ENCODE results near the gene AGAP3.

AGAP3 gene

GRCh38 chr7:151074817-151075661, 11.2 kb upstream of the AGAP3 start:
- no peak for DNase-seq

DNA sequence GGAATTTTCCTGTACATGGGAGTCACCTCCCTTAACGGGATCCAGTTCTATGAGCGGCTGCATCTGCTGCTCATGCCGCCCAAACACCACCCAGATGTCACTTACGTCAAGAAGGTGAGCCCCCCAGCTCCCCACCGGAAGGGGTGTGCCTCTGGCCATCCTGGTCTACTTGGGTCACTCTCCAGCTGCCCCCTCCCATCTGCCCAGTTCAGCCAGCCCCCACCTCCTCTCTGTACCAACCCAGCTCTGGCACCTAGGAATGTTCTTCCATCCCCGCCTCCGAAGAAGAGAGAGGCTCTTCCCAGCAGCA, 10.7 kb upstream of the AGAP3 start:
- DNase-seq, result no peak

- DNase-seq, result no peak
Measured at GRCh38 chr7:151075978-151076426, 10.3 kb upstream of the AGAP3 start.

DNA sequence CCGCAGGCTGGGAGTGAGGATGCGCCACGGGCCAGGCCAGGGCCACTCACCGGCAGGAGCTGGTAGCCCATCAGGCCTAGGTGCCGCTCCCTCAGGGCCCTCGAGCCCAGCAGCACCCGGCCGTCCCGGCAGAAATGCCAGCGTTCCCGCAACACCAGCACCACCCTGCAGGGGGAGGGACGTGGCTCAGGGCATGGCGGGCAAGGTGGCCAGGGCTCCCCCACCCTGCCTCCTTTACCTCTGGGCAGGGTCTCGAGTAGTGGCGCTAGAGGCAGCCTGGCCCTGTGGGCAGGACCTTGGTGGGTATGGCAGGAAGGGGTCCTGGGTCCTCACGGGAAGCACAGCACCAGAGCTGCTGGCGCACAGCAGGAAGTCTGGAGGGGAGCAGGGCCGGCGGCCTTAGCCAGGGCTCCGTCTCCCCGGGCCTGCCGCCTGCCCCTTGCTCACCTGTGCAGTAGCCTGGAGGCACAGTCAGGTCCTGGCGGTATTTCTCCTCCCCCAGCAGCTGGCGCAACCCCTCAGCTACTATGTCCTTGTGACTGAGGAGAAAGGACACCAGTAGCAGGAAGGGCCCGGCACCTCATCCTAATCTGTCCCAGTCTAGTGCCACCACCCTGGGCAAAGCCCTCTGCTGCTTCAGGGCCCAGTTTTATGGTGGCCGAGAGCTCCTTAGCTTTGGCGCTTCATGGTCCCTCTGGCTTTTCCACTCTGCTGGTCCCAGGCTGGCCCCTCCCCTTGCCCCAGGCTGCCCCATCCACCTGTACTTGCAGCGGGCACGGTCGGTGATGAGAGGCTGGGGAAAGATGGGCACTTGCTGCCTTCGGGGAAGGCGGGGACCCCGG, 9.2 kb upstream of the AGAP3 start:
- no peak for DNase-seq

GRCh38 chr7:151077705-151078232, 8.5 kb upstream of the AGAP3 start:
- no peak for DNase-seq

GRCh38 chr7:151078233-151079040, 7.8 kb upstream of the AGAP3 start:
- DNase-seq, result no peak

GRCh38 chr7:151079199-151079910, 6.9 kb upstream of the AGAP3 start:
- no peak for DNase-seq

DNA sequence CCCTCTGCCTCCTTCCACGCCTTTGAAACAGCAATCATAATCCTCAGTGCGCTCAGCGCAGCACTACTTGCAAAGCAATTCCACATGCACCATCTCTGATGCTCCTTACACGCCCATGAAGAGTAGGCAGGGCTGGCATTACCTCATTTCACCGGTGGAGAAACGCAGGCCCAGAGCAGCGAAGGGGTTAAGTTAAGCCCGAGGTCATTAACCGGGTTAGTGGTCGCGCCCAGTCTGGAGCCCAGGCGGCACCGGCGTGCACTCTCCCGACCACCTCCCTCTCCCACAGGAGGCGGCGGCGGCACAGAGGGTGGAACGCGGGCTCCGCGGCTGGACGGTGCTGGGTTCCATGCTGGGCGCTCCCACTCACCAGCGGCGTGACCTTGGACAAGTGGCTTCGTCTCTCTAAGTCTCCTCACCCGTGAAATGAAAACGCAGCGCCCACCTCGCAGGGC, 6.2 kb upstream of the AGAP3 start:
- no peak for DNase-seq

DNA sequence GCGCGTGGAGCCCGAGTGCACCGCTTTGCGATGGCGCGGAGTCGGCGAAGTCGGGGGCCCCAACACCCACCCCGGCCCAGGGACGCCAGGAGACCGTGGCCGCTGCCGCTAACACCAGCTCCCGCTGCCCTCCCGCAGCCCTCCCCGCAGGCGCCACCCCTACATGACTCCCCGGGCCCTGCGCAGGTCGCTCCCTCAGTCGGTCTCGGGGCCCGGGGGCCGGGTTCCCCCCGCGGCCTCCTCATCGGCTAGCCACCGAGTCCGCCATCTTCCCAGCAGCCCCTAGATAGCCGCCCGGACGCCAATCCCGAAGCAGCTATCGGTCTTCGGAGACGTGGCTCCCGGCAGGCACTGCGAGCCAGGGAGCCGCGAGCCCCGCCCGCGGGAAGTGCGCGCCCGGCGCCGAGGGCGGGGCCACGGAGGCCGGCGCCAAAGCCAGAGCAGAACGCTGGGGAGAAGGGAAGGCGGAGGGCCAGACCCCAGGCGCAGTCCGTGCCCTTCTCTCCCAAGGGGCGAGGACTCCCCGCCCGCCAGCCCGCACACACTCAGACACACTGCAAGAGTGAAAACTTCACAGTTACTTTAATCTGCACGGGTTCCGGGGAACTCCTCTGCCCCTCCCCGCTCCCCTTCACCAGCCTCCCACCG, 5.6 kb upstream of the AGAP3 start, which contains the start of gene FASTK:
Gene FASTK, minus strand, starts transcription at position 288 of the 648 bp plus-strand sequence. Its CDS starts 43 bp downstream, at position 245.
- DNase-seq, result peak; percentile 75

DNA sequence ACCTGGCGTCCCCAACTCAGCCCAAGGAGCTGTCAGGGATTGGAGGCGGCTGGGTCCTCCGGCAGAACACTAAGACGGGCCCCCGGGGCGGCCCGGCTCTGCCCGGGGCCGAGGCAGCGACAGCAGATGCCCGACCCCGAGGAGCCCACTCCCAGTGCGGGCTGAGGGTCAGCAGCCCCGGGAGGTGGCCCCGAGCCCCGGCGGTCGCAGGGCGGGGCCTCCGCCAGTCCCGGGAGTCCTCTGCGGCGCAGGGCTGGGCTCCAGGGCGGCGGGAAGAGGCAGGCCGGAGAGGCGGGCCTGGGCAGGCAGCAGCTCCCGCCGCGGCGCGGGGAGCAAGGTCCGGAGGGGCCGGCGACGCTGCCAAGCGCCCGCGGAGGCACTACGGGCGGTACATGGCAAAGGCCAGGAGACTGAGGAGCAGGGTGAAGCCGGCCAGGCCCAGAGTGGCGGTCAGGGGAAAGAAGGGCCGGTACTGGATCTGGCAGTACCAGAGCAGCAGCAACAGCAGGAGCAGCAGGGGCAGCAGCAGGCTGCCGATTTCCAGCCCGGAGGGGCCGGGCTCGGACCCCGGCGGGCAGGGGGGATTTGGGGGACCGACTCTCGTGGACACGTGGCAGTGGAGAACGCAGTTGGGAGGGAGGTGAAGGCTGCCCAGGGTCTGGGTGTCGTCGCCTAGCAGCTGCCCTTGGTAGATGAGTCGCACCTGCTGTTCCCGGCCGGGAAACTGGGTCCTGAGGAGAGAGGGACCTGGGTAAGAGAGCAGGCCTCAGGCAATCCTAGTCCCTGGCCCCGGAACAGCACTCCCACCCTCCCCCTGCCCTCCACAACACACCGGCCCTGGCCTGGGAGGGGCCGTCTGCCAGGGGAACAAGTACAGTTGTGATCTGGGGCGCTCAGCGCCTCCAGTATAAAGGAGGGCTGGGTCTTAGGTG, 4.8 kb upstream of the AGAP3 start:
- no peak for DNase-seq

DNA sequence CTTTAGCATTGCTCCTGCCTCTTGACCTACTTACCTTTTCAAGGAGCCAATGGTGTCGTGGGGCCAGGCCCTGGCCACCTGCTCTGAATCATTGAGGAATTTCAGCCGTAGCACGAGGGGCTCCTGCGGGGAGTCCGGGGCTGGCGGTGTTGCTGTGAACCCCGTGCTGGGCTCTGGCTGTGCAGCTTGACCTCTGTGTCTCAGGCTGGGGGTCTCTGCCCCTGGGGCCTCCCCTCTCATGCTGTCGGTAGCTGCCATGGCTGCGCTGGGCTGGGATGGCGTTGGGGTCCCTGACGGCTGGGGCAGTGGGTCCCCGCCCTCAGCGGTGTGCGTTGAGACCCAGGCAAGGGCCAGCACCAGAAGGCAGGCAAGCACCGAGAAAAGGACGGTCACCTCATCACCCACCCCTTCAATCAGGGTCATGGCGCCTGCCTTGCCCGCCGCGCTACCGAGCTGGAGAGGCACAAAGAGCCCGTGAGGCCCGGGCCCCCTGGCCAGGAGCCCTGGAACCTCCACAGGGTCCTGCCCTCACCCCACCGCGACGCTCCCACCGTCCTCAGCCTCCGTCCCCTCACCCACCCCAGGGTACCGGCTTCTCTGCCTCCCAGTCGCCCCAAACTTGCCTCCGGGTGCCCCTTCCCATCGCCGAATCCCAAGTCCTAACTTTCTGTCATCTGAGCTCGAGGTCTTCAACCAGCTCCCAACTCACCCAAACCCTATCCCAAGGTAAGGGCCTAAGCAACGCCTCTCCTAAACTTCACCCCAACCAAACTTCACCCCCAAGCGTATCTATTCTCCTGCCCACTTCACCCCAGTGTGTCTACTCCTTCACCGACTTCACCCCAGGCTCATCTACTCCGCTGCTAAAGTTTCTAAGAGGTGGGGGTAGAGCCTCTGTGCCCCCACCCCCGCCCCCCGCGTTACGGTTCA, 3.9 kb upstream of the AGAP3 start:
- DNase-seq, result no peak

DNA sequence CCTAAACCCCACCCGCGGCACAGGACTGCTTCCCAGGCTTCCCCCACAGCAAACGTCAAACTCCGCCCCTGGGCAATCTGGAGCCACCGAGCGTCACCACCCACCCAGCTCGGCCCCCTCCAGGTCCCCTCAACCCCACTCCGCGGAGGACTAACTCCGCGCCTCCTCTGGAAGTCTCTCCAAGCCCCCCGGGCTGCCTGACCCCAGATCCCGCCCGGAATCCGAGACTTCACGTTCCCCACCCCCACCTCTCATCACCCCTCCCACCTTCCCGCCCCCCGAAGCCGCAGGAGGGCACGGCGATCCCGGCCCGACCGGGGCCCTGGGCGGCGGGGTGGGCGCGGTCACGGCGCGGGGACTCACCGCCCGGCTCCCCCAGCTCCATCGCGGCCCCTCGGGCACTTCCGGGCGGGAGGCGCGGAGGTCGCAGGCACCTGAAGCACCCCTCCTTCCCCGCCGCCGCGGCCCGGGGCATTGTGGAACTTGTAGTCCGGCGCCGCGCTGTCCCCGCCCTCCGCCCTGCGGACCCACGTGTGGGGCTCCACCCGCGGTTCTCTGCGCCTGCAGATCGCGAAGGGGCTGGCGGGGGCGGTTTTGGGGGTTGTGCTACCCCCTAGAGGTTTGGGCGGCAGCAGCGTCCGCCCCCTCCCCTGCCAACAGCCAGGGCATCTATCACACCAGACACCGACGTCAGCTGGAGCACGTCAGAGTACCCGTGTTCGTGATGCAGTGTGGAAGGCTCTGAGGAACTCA, 3.0 kb upstream of the AGAP3 start, which contains the start of gene TMUB1:
Gene TMUB1, minus strand, starts transcription at position 423 of the 753 bp plus-strand sequence. CDS start 930 bp downstream, outside the sequence.
- peak; percentile 38 for DNase-seq

DNA sequence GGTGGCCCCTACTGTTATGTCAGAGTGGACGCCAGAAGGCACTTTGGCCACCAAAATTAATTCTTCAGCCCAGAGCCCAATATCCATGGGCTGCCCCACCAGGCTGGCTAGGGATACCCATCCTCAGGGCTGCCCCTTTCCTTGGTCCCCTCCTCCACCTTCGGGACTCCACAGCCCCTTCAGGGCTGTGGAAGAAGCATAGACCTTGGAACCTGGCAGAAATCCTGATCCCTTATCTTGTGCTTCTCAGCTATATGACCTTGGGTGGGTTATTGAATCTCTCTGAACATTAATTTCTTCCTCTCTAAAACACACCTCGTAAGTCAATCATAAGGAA, 2.5 kb upstream of the AGAP3 start:
- DNase-seq, result no peak

- no peak for DNase-seq
Measured at GRCh38 chr7:151085329-151085690, 965 bp upstream of the AGAP3 start.

GRCh38 chr7:151086802-151087244, 548 bp downstream of the AGAP3 start:
- DNase-seq, result no peak

DNA sequence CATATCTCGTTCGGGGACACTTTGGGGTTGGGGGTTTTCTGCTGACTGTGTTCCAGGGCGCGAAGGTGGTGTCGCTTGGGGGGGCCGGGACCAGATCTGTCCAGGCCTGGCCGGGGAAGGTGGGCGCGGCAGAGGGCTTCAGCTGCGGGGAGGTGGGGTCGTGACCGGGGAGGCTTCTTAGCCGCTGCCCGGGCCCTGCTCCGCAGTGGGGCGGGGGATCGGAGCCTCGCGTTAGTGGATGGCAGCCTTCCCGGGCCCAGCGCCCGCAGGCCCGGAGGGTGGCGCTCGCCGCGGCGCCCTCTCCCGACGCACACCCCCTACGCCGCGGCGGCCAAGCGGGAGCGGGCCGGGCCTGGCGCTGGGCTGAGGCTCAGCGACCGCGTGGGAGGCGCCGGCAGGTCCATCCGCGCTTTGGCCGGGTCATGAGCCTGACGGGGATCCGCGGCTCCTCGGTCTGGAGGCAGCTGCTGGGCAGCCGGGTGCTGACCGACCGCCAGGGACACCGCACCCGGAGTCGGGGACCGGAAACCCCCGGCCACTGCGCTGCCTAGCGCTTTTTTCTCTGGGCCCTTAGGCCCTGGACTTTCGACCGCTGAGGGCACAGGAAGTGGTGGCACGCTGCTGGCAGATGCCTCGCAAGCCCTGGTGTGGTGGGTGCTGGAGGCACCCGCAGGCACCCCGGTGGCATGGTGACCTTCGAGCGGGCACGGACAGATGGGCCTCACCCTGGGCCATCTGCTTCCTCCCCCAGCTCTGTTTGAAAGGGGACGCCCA, 1.2 kb downstream of the AGAP3 start:
- peak; percentile 11 for DNase-seq

DNA sequence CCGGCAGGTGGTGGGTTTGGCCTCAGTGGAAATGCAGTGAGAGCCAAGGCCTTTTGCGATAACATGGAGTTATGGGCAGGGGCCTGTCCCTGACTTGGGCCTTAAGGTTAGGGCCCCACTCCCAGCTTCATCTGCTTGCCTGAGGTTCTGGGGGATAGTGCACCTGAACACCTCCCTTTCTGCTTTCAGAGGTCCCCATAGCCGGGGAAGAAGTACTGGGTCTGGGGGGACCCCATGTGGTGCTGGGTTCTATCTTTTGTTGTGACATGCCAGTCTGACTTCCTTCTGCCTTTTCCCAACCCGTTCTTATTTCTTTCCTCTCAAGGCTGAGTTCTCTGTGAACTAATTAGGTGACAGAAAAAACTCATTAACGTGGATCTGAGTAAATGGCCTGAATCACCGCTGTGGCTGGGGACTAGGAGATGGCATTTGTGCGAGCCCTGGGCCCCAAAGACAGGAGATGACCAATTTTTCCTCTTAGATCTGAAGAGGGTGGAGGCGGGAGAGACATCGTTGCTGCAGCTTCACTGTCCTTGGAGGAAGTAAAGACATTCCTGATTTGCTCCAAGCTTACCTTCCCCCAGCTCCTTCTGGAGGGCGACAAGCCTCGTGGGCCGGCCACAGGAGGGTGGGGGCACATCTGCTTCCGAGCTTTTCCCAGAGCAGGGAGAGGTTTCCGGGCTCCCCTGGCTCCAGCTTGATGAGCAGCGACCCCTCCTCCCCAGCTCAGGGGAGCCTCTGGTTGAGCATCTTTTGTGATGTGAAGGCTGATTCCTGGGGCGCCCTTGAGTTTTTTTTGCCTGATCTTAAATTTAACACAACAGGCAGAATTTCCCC, 2.0 kb downstream of the AGAP3 start:
- peak; percentile 24 for DNase-seq

All from GF-D8 (cell line).